GM18507 (cell line): ENCODE data around the gene PDE4D.

Experiments
- DNase-seq: peaks from one replicate; pipeline ENCODE4 v3.0.0; 2011; ENCODE audit warnings: low read depth; ENCODE audit not compliant: insufficient read length; ENCODE audit errors: extremely low spot score
- FAIRE-seq: peaks from 2 replicates; lab custom pipeline; 2011; peaks lifted over from hg19 to GRCh38; lab: Jason Lieb, UNC

Gene PDE4D

DNA sequence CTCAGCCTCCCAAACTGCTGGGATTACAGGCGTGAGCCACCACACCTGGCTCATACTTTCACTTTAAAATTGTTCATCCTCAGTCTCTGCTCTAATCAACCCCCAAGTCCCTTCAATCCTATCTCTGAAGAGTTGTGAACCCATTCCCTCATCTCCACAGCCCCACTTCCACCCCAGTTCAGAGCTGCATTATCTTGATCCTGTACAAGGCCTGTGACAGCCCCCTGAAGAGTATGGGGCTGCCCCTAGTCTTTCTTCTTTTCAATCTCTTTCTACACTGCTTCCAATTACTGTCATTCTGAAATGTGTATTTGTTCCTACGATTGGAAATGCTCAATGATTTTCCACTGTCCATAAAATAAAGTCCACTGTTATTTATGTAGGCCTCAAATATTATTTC lies 722.4 kb downstream of the PDE4D start:
- DNase-seq (no peak), FAIRE-seq (no peak)

- no peak for FAIRE-seq
Measured at GRCh38 chr5:59169768-59170150, 723.8 kb downstream of the PDE4D start.

DNA sequence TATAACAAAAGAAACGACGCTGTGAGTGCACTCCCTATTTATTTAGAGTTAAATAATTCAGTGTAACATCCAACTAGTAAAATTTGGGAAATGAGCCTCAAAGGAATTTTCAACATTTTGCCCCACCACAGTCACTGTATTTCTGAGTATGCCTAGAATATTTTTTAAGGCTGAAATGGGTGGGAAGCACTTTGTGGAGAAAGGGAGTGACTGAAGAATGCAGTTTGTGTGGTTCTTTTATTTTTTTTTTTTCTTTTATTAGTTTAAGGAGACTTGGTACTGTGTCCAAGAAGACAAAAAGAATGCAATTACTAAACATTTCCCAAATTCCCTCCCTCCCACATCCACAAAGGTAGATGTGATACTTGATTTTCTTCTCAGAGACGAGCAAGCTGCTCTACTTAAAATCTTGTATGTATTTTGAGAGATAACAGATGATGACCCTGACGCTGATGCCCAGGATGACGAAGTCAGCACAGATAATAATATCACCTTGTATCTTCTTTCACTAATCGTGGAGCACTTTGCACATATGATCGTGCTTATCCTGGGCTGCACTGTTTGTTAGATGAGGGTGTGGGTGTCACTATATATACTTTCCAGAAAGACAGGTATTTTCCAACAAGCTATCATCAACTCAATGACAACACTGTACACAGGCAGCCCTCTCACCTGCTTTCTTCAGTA lies 724.3 kb downstream of the PDE4D start:
- no peak for DNase-seq
- no peak for FAIRE-seq

More at GRCh38 chr5:59169768-59170150, 723.8 kb downstream of the PDE4D start:
- no peak for DNase-seq

DNA sequence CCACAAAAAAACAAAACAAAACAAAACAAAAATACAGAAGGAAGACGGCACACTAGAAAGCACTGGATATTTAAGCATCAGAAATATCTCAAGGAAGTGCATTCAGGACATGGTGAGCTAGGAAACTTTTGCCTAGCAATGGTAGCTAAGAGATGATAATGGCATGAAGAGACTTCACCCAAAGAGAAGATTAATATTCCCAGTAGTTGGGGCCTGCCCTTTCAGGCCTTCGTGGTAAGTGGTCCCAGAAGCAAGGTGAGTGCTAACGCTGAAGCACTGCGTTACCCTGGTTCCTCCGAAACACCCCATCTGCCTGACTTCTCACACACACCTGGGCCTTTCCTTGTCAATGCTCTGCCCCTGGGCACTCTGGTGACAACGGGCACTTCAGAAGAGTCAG lies 725.5 kb downstream of the PDE4D start:
- no peak for FAIRE-seq
- no peak for DNase-seq

GRCh38 chr5:59164041-59164830 lies 729.3 kb downstream of the PDE4D start:
- no peak for FAIRE-seq
- DNase-seq, result no peak

GRCh38 chr5:59161221-59162105 lies 732.1 kb downstream of the PDE4D start:
- DNase-seq (no peak), FAIRE-seq (no peak)

- DNase-seq (no peak), FAIRE-seq (no peak)
Measured at GRCh38 chr5:59158637-59159391, 734.7 kb downstream of the PDE4D start.

DNA sequence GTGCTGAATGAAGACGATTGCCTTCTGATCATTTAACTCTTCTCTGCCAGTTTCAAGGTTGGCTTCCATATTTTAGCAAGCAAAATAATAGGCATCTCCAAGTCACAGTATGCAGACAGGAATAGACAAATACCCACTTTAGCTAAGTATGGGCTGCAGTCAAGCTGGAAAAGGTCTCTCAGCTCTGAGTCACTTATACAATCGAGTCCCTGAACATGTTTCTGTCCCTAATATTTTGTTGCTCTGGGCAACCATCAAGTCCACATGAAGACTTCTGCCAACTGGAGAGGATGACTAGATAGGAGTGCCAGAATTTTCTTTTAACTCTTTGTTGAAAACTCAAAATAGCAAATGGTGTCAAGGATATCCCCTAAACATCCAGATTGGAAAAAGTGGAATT lies 735.4 kb downstream of the PDE4D start:
- DNase-seq (no peak), FAIRE-seq (no peak)

DNA sequence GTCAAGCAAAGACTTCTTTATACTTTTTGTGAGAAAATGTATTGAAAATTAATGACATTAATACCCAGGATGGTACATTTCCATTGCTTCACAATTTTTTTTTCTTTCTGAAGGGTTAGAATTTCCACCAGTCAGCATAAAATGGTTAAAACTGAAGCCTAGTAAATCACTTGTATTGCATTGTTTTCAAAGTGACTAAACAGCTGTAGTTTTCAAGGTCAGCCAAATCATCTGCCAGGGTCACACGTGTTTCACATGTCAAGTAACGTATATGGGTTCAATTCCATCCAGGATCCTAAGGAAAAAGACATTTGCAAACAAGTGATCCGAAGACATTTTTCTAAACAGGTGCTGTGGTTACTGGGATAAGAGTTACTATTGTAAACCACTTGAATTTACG lies 736.5 kb downstream of the PDE4D start:
- no peak for FAIRE-seq
- DNase-seq, result no peak

- no peak for FAIRE-seq
- DNase-seq, result no peak
Measured at GRCh38 chr5:59152701-59153245, 740.8 kb downstream of the PDE4D start.

DNA sequence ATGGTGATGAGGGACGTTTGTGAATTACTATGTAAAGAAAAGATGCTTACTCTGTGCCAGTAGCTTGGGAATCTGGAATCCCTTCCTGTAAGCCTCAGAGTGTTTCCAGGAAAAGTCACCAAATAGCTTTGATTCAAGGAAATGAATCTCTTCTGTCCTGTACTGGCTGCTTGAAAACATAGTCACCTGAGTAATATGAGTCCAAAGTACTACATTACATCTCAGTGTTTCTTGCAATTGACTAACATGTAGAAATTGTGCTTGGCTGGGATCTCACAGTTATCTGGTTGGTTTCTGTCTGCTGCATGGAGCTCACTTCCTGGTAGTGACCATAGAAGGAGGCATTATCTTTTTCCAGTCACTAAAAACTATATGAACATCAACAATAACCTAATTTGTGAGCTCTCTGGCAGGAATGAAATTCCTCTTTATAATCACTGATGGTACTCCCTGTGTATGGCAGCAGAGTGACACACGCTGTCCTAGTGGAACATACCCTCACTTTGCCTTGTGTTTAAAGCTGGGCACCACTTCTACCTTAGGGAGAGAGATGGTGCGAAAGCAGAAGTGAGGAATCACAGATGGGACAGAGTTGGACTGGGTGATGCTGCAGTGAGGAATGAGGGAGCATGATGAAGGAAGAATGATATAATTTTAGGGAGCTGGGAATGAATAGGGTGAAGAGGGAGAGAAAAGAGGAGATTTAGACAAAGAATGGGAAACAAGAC lies 742.2 kb downstream of the PDE4D start:
- no peak for DNase-seq
- no peak for FAIRE-seq

DNA sequence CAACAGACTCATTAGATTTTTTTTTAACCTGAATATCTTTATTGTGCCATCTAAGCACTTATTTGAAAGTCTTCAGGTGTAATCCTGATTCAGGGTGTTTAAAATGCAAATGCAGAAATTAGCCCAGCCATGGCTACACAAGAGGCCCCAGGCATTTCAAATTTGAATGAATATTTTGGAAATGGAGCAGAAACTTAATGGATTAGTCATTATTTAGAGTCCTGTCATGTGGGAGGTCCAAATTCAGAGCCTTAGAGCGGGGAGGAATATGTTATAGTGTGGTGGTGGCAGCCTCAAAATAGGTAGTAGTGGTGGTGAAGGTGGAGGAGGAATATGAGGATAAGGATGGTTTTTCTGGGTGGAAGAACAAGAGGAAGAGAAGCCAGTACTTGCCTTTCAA lies 743.7 kb downstream of the PDE4D start:
- DNase-seq (no peak), FAIRE-seq (no peak)

- no peak for DNase-seq
- FAIRE-seq, result no peak
Measured at GRCh38 chr5:59149271-59149670, 744.3 kb downstream of the PDE4D start.

GRCh38 chr5:59146729-59147128 lies 746.8 kb downstream of the PDE4D start:
- DNase-seq (no peak), FAIRE-seq (no peak)

DNA sequence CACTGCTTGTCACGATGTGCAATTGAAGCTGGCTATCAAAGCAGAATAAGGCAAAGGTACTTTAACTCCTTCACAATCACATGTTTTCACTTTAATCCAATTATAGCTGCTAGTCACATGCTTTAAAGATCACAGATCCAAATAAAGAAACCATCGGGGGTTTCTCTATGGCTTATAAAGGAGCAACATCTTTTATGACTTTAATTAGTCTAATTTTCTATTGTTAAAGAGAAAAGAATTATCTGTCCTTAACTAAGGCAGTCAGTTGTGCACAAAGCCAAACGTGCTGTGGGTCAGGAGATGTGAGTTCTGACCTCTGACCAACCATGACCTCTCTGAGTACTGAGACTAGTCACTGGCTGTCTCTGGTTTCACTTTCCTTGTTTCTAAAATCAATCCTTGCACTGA lies 749.6 kb downstream of the PDE4D start:
- FAIRE-seq, result peak; percentile 41
- no peak for DNase-seq

GRCh38 chr5:59142927-59143326 lies 750.6 kb downstream of the PDE4D start:
- no peak for DNase-seq
- no peak for FAIRE-seq

DNA sequence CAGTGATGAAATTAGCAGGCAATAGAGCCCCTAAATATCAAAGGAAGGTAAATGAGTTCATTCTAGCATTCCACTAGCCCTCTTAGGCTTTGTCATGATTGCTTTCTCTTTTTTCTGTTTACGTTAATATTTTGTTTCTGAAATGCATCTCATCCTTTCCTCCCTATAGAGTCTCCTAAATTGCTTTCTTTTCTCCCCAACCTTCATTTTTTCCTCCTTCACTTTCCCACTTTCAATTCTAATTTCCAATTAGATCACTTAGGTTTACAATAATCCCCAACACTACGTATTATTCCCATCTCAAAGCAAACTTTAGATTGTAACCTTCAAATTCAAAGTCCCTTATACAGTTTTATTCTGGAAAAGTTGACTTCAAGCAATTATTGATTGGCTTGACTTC lies 751.4 kb downstream of the PDE4D start:
- DNase-seq (no peak), FAIRE-seq (no peak)

GRCh38 chr5:59140133-59140532 lies 753.4 kb downstream of the PDE4D start:
- no peak for FAIRE-seq

DNA sequence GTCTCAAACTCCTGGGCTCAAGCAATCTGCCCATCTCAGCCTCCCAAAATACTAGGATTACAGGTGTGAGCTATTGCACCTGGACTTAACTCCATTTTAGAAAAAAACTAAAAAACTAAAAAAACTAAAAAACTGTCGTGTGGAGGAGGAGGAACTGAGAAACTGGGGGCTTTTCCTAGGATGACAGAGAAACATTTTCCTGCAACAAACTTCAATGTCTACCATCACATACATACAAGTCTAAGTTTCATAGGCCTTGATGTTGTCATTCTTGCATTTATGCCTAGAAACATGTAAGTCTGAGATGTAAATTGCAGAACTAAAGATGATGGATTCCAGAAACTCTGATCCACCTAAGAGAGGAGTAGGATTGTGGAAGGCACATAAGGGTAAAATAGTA lies 753.8 kb downstream of the PDE4D start:
- no peak for DNase-seq
- no peak for FAIRE-seq

More at GRCh38 chr5:59140133-59140532, 753.4 kb downstream of the PDE4D start:
- DNase-seq, result no peak
